NK-92 treated with Interleukin-12 subunit alpha and Interleukin-12 subunit beta, amount 100 ng/mL, for 24 hours (cell line): ENCODE data around the gene TSPEAR.

ENCODE experiments used
- DNase-seq: peaks from one replicate; lab custom pipeline; 2025; lab: John Stamatoyannopoulos, UW

Gene TSPEAR

DNA sequence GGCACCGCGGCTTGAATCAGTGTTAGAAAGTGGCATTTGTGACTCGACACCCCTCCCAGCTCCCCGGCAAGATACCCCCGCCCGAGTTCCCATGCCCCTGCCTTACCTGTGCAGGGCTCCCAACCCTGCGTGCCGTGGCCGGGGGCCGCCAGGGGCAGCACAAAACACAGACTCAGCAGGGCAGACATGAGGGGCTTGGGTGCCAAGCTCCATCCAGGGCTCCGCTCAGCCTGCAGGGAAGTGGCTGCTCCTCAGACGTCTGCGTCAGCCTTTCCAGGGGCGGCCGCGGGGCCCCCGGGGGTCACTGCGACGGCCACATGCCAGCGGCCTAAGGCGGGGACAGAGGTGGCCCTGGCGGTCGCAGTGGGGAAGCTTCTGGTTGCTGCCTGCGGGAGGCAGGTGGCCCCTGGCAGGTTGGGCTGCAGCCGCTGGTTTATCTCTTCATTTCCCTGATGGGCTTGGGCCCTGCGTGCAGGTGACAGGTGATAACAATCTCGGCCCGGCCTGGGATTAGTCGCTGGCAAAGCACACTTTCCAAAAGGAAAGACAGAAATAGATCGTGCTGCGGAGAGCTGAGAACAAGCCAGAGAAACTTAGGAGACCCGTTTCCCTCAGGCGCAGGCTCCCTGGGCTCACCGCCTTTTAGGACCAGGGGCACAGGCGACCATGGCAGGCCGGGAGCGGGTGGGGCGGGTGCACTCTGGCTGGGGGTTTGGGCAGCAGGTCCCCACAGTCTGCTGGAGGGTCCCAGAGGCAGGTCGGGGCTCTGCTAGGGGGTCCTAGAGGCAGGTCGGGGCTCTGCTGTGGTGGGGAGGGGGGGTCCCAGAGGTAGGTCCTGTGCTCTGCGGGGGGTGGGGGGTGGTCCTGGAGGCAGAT is at the start of gene TSPEAR:
TSS of gene TSPEAR (minus strand) at position 246 of the 876 bp plus-strand sequence. CDS start at position 188, 58 bp downstream.
- DNase-seq, result no peak

DNA sequence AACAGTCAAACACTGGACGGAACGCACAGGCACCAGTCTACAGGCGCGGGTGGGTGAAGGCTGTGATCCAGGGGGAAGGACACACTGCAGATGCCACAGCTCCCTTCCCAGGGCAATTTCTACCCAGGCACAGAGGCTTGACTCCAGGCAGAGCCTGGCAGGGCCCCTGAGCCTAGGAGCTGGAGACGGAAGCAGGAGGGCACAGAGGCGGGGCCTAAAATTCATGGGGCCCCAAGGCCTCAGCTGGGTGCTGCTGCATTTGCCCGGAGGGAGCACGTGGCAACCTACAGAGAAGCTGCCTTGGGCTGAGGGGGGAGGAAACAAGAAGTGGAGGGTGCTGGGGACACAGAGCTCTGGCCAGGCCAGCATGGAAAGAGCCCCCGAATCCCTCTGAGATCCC is 49.0 kb upstream of the TSPEAR start:
- DNase-seq, result no peak

DNA sequence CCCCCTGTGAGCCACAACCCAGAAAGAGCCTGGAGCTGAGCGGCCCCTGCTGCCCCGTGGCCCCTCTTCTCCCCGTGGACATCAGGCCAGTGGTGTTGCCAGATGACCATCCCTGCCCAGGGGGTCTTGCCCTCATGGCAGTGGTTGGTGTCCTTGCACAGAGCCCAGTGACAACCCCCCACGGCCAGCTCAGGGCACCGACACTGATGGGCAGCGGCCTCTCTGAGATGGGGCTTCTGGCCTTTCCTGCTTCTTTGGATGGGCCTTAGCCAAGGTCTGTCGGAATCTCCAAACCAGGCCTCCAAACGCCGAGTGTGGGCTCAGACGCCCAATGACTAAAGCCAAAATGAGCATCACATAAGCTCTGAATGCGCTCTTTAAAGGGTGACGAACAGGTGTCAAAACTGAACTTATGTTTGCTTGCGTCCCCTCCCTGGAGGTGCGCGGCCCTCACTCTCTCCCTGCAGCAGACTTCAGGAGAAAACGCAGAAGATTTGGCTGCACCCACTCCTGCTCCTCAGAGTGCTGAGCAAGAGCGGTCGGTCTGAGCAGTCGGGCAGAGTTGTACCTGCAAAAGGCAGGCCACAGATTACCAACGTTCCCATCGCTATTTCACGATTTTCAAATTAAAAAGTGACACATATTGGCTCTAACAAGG is 48.4 kb upstream of the TSPEAR start:
- no peak for DNase-seq

DNA sequence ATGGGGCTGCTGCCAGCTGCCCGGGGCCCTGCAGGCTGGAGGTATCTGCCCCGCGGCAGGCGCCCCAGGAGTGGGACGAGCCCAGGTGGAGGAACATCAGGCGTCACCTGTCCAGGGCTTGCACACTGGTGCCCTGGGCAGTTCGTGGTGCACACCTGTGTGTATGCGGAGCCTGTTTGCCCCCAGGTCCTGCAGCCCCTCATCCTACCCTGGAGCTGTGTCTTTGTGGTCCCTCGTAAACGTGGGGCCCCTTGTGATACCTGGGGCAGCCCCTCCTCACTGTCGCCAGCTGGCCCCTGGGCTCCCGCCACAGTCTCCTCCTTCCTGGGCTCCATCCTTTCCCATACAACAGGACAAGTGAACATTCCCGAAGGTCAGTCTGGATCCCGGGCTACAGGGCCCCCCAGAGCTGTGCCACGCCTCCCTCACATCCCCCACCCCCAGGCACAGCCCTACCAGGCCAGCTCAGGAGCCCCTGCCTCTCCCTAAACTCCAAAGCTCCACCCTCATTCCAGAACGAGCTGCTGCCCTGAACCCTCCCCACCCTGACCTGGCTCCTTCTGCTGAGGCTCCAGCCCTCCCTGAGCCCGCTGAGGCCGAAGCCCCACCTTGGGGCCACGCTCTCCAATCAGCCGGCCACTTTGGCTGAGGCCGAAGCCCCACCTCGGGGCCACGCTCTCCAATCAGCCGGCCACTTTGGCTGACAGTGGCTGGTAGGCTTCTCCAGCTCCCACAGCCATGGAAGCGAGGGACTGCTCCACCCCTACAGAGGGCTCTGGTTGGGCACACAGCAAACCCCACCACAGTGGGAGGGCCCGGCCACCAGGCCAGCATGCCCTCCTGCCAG is 47.6 kb upstream of the TSPEAR start:
- DNase-seq, result no peak

DNA sequence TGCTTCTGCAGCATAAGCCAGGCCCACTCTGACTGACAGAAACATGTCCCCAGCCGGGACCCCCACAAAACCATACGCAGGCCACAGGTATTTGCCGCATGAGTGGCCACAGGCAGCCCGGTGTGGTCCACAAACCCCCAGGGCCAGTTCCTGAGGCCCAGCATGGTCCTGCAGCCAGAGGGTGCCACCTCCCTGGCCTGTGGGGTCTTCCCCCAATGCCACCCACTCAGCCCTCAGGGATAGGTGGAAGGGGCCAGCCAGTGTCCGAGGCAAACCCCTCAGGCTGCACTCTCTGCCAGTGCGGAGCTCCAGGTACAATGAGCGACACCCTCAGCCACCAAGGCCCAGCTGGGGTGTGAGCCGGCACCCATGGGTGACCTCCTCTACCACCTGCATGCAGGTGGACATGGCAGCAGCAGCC is 46.8 kb upstream of the TSPEAR start:
- DNase-seq, result no peak

DNA sequence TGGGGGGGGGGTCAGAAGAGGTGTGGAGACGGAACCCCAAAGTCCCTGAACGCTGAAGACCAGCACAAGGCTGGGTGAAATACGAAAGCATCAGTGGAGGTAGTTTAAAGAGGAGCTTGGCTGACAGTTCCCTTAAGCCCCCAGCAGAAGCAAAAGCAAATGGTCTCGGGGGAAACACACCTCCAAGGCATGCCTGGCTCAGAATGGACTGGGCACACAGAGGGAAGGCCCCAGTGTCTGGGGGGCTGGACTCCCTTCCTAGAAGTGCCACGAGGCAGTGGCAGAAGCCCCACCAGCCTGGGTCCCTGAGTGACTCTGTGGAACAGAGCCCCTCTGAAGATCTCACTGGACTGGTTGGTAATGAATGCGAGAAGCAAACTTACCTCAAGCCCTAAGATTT is 46.4 kb upstream of the TSPEAR start:
- DNase-seq, result no peak

DNA sequence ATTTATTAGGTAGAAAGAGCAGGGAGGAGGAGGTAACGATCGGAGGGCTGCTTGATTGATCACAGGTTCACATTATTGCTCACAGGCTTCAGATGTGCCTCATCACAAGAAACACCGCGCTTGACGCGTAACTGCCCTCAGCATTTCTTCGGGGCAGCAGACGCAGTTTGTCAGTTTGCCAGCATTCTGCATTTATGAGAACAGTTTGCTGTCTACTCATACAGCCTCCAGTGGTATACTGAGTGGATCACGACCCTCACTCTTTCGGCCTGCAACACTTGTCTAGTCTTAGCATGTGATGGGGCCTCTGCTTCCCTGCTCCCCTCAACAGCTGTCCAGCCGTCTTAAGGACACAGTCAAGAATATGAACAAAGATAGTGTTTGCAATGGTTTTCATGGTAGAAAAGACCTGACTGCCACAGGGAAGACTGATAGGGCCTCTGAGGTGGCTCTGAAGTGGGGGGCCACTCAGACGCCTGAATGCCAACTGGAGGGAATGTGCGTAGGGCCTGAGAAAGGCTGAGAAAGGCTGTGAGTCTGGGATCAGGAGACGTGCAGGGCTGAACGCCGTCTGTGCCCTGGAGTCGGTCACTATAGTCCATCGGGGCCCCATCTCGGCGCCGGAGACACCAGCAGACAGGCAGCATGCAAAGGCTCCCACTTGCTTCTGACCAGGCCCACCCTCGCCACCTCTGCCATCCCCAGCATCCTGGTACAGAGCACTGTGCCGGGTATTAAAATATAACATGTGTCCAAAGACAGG is 45.2 kb upstream of the TSPEAR start:
- DNase-seq, result no peak

DNA sequence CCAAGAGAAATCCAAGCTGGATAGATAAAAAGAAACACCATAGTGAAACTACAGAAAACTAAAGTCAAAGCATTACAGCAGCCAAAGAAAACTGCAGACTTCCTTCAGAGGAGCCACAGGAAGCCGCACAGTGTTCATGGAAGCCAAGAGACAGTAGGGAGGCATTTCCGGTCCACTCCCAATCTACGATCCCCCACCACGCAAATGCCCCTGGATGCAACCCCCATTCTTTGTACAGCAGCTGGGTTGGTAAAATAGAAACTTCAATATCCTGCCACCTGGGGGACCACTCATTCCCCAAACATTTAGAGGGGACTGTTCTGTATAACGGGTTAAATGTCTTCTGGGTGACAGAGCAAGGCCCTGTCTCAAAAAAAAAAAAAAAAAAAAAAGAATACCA is 43.9 kb upstream of the TSPEAR start:
- DNase-seq, result no peak

DNA sequence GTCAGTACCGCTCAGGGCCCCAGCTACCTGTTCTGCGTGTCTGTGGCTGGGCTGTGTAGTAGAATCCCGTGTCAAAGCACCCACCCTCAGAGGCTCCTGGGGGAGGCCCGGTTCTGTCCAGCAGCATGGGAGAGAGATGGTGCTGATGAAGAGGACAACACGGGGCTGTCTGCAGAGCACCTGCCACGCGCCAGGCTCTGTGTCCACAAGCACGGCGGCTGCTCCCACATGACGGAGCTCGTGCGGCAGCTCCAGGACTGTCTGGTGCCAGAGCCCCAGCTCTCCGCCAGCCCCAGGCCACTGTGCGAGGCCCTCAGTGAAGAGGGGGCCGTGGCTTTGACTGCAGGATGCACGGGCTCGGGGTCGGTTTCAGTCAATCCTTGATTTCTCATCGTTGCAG is 42.0 kb upstream of the TSPEAR start:
- DNase-seq, result no peak

DNA sequence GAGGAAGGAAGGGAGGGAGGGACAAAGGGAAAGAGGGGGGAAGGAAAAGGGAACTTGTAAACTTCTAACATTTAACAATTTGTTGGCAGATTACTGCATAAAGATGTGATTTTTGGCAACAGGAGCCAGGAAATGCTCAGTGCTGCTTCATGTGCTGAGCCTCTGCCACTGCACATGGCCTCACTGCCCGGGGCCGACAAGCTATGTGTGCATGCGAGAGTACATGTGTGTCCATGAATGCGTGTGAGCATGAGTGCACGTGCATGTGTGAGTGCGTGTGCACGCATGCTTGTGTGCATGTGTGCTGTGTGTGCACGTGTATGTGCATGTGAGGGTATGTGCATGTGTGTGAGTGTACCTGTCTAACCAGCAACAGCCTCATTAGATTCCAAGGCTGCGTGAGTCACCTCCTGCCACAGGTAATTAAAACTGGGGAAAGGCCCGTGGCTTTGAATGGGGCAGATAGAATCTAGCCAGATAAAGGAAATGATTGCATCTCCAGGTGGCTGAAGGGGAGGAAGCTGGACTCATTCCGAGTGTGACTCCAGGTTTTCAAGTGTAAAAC is 41.4 kb upstream of the TSPEAR start:
- DNase-seq, result no peak

DNA sequence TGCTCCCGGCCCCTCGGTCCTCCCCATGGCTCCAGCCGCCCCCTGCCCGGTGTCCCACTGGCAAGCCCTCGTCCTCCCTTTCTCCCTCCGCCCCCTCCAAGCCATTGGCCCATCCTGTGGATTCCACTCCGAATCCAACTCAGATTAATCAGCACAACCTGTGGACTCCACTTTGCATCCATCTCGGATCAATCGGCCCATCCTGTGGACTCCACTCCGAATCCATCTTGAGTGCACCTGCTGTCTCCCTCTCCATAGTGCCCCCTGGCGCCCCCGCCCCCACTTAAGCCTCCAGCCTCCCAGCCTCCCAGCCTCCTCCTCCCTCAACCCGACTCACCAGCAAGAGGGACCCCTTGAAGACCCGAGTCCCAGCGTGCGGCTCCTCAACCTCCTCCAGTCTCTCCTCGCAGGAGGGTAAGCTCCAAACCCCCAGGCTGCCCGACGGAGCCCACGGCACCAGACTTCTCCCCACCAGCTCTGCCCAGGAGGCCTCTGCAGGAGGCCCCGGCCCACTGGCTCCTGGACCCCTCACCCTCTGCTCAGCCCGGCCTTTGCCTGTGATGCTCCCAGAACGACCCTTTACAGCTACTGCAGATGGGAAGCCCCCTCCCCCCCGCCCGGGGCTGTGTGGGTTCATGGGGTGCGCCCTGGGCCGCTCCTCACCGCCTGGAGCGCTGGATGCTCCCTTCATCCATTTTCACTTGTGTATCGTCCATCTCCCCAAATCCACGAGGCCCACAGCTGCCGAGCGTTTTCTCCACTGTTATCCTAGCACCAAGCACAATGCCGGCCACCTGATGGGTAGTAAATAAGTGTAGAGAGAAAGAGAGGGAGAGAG is 40.6 kb upstream of the TSPEAR start:
- no peak for DNase-seq

DNA sequence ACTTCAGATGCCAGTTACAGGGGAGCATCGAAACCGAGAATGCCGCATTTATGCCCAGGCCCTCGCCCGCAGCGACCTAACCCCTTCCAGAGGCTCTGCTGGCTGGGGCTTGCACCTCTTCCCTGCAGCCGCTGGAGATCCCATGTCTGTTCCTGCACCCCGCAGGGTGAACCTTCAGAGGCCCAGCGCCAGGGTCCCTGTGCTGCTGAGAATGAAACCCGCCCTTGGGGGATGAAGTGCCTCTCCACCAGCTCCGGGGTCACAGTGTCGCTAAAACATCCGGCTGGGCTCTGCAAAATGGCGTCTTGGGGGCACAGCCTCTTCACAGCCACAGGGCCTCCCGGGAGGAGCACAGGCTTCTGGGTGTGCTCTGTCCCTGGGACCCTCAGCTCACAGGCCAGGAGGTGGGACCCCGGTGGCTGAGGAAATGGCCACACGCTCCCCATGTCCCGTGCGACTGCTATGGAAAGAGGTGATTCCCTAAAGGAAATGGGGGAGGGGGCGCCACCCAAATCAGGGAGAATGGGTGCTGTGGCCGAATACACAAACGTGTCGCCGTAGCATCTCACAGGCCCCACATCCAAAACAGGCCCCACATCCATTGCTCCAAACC is 39.9 kb upstream of the TSPEAR start:
- DNase-seq, result no peak

DNA sequence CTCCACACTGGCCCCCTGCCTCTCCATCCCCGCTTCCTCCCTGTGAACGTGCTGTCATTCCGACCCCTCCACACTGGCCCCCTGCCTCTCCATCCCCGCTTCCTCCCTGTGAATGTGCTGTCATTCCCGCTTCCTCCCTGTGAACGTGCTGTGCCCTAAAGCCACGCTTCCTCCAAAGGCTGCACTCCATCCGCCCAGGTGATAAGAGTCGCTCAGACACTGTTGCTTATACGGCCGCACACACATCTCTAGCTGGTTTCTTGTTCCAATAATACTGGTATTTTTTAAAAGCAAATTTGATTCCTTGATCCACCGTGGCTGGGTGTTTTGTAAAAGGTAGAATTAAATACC is 39.3 kb upstream of the TSPEAR start:
- no peak for DNase-seq

DNA sequence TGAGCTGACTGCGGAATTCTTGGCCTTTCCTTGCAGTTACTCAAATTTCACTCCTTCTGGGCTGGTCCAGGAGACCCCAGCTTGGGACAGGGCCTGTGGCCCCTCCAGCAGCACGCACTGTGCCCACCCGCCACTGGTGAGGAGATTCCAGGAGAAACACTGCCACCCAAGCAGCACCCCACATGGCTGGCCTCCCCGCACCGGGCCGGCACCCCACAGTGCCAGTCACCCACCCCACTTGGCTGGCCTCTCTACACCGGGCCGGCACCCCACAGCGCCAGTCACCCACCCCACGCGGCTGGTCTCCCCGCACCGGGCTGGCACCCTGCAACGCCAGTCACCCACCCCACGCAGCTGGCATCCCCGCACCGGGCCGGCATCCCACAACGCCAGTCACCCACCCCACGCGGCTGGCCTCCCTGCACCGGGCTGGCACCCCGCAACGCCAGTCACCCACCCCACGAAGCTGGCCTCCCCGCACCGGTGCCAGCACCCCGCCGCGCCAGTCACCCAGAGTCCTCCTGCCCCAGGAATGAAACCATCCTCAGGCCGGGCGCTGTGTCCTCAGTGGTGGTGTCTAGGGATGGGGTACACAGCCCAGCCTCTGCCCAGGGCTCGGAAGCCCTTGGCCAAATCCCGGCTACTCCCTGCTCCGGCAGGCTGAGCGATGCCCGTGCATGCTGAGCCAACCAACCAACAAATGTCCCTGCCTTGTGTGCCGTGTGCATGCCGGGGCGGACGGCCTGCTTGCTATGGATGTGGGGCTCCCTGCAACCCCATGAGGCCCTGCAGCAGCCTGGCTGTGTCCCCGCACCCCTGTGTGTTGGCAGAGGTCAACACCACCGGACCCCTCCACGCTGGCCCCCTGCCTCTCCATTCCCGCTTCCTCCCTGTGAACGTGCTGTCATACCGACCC is 38.6 kb upstream of the TSPEAR start:
- no peak for DNase-seq

DNA sequence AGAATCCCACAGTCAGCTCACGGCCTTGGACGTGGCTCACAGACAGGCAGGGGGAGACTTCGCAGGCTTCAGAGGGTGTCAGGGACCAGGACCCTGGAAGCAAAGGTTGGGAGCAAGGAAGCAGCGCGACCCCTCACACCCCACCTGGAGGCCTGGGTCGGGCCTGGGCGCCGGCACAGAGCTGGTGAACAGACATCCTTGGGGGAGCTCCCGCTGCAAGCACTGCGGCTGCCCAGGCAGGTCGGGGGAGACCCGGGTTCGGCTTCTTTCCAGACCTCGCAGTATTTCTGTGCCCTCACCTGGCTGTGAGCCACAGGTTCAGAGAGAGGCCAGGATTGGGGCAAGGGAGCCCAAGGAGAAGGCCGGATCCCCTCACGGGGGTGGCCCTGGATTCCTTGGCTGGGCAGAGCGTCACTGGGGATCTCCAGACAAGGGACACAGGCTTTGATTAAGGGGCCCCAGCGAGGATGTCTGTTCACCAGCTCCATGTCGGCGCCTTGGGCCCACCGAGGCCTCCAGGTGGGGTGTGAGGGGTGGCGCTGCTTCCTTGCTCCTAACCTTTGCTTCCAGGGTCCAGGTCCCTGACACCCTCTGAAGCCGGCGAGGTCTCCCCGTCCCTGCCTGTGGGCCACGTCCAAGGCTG is 37.9 kb upstream of the TSPEAR start:
- no peak for DNase-seq

DNA sequence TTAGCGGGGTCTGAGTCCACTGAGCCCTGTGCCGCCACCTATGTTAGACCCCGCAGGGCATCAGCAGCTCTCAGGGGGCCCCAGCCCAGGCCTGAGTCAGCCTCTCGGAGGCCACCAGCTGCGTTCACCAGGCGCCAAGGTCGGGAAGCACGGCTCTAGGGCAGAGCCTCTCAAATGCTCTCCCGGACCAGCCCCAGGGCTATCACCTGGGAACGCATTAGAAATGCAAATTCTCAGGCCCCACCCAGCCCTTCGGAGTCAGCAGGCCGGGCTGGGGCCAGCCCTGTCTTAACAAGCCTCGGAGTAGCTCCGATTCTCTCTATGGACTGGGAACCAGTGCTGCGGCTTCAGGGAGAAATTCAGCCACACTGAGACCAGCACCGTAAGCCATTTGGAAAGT is 37.2 kb upstream of the TSPEAR start:
- DNase-seq, result no peak

DNA sequence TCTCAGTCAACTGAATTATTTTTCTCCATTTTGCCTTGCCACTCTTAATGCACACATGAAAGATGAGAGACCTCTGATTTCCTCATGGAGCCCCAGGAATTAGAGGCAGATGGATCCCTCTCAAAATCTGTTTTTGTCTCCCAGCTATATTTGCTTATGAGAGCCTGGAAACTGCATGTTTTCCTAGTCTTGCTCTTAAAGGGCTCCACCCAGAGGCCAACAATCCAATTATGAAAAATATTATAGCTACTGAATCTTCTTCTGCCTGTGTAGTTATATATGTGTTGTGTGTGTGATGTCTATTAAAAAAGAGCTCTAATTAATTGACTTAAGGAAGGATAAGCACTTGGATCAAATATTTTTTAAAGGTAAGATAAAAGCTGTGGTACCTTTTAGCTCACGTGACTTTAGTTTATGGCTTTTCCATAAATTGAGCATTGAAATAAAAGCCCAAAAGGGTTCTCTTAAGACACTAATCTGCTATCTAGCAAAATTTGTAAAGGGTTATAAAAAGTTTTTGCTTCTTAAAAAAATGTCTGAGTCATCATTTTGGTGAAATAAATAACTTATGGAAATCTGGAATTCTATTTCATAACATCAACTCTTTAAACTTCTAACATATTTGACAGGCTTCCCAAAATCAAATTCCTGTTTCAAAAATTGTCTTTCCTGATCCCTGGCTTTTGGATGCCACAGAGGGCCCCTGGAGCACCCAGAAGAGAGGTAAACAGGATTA is 31.2 kb upstream of the TSPEAR start:
- no peak for DNase-seq

DNA sequence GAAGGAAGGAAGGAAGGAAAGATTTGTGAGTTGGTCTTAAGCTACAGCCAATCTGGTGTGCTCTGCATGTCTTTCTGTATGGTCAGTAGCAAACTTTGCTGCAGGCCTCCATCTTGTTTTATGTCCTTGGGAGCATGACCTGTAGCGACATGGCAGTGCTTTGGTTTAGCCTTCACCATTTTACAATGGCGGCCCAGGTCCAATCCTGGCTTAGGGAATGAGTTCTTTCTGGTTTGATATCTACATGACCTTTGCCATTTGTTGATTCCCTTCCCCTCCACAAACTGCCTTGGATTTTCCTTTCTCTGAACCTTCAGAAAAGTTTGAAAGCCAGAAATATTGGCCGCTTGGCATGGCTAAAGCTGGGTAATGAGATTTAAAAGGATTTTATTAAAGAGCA is 30.5 kb upstream of the TSPEAR start:
- no peak for DNase-seq
